HepG2 (cell line): Measurements from ENCODE around the gene RFX2. TPM values are rescaled to one million over a fixed set of nuclear protein-coding genes. Genes with fewer than 3 reads are reported as not detected.

Experiments used
- ATAC-seq: fragments of 200-7000 bp; cut with Tn5 transposase; 3 replicates; pipeline ENCODE4 v1.9.1; 2020; ENCODE audit warnings: mild to moderate bottlenecking, moderate library complexity
- BruUV-seq: library from RNA; stranded (reverse); fragments of 400-500 nt; replicated peaks from 2 replicates; lab custom pipeline; 2021; lab: Mats Ljungman, UMichigan
- CTCF ChIA-PET: fragments of 300-600 bp; formaldehyde crosslinking; extraction: SDS; loops from one replicate; lab custom pipeline; 2021; ENCODE audit warnings: low total read pairs, inconsistent platforms, low intra/inter-chr PET ratio; lab: Yijun Ruan, JAX
- POLR2A ChIA-PET: fragments of 350-600 bp; sonication (Branson Sonifier 250); formaldehyde crosslinking; loops from one replicate; lab custom pipeline; 2020; ENCODE audit warnings: antibody characterized with exemption, inconsistent platforms; lab: Yijun Ruan, JAX
- DNase-seq: peaks from one replicate; pipeline ENCODE4 v3.0.0-alpha.2; 2015; ENCODE audit warnings: low spot score
- FAIRE-seq: peaks from 3 replicates; lab custom pipeline; 2011; peaks lifted over from hg19 to GRCh38; lab: Jason Lieb, UNC
- H2AFZ ChIP-seq: one replicate; pipeline ENCODE4 v1.6.1; 2011; ENCODE audit warnings: low read length, inconsistent platforms
- H3K27ac ChIP-seq: fragments of 300-600 bp; 3 replicates; pipeline ENCODE4 v1.8.0; 2011; ENCODE audit warnings: mixed run types, mild to moderate bottlenecking, mixed read lengths, low read length, inconsistent platforms; ENCODE audit not compliant: insufficient read depth; ENCODE audit errors: extremely low read length
- H3K27me3 ChIP-seq, 2 experiments: fragments of 200-600 bp in 1 of 2; 2 replicates in 1 of 2; 3 replicates in 1 of 2; pipeline versions ENCODE4 v1.6.0 to v1.8.0; 2011; ENCODE audit warnings: low read length in 2 of 2, mild to moderate bottlenecking in 2 of 2, moderate library complexity in 2 of 2, inconsistent platforms in 1 of 2; ENCODE audit not compliant: insufficient read depth in 2 of 2, control insufficient read depth in 1 of 2
- H3K36me3 ChIP-seq, 2 experiments: fragments of 200-600 bp in 1 of 2; replicated peaks in 1 of 2; 2 replicates in 1 of 2; 3 replicates in 1 of 2; pipeline versions ENCODE4 v1.5.1 to v1.8.0; 2011; ENCODE audit warnings: low read length in 2 of 2, inconsistent platforms in 1 of 2; ENCODE audit not compliant: insufficient read depth in 2 of 2, control insufficient read depth in 1 of 2
- H3K4me1 ChIP-seq: 2 replicates; pipeline ENCODE4 v1.5.1; 2012; ENCODE audit warnings: low read length, inconsistent platforms; ENCODE audit not compliant: insufficient read depth
- H3K4me2 ChIP-seq: 2 replicates; pipeline ENCODE4 v1.6.0; 2011; ENCODE audit warnings: low read depth, low read length, inconsistent platforms
- H3K4me3 ChIP-seq, 3 experiments: fragments of 200-600 bp in 1 of 3; sonication (generic), shearing (Covaris generic) in 1 of 3; replicated peaks in 1 of 3; 2 replicates each; pipeline ENCODE4 v1.5.1; 2011 to 2016; ENCODE audit warnings: low read length in 3 of 3, inconsistent platforms in 2 of 3, low read depth in 2 of 3, mild to moderate bottlenecking in 2 of 3, control low read depth in 1 of 3, mixed read lengths in 1 of 3; ENCODE audit not compliant: insufficient read depth in 1 of 3
- H3K79me2 ChIP-seq: one replicate; pipeline ENCODE4 v1.6.1; 2011; ENCODE audit warnings: low read length, inconsistent platforms; ENCODE audit not compliant: insufficient read depth
- H3K9ac ChIP-seq: 2 replicates; pipeline ENCODE4 v1.6.0; 2011; ENCODE audit warnings: mild to moderate bottlenecking, low read depth, low read length, inconsistent platforms; ENCODE audit not compliant: insufficient read depth
- H3K9me3 ChIP-seq: 2 replicates; pipeline ENCODE4 v1.5.1; 2012; ENCODE audit warnings: mild to moderate bottlenecking, low read length
- H4K20me1 ChIP-seq: 2 replicates; pipeline ENCODE4 v1.6.0; 2011; ENCODE audit warnings: inconsistent platforms, mild to moderate bottlenecking, low read length, moderate library complexity; ENCODE audit not compliant: insufficient read depth
- CBFB ChIP-seq: sonication (generic); formaldehyde crosslinking; IDR thresholded peaks from 2 replicates; pipeline ENCODE4 v1.4.0; 2020; ENCODE audit warnings: missing genetic modification reagents
- CENPT ChIP-seq: sonication (generic); formaldehyde crosslinking; IDR thresholded peaks from 2 replicates; pipeline ENCODE4 v1.8.0; 2022; ENCODE audit warnings: low read depth, mild to moderate bottlenecking, moderate library complexity, missing genetic modification reagents
- GATAD1 ChIP-seq: IDR thresholded peaks from 2 replicates; pipeline ENCODE4 v1.6.1; 2016; ENCODE audit warnings: missing genetic modification reagents, missing compliant biosample characterization
- KLF11 ChIP-seq: IDR thresholded peaks from 2 replicates; pipeline ENCODE4 v1.6.1; 2016; ENCODE audit warnings: missing compliant biosample characterization
- MXD4 ChIP-seq: IDR thresholded peaks from 2 replicates; pipeline ENCODE4 v1.6.1; 2016; ENCODE audit warnings: mild to moderate bottlenecking, missing biosample characterization, missing genetic modification reagents
- NCOA1 ChIP-seq: sonication (generic); formaldehyde crosslinking; IDR thresholded peaks from 2 replicates; pipeline ENCODE4 v1.9.0; 2021; ENCODE audit warnings: missing genetic modification reagents
- ZC3H4 ChIP-seq: sonication (generic); formaldehyde crosslinking; IDR thresholded peaks from 2 replicates; pipeline ENCODE4 v1.4.0; 2020; ENCODE audit warnings: missing genetic modification reagents, borderline replicate concordance
- ZNF615 ChIP-seq: sonication (generic); formaldehyde crosslinking; IDR thresholded peaks from 2 replicates; pipeline ENCODE4 v1.5.0; 2020; ENCODE audit warnings: mild to moderate bottlenecking, missing genetic modification reagents, borderline replicate concordance
- WGBS: methylation state at CpG from one replicate; pipeline ENCODE4 v1.1.6; 2017; ENCODE audit warnings: low lambda C conversion rate; 5-methylcytosine and 5-hydroxymethylcytosine counted together
- in situ Hi-C: cut with HindIII; loops from 2 replicates; pipeline ENCODE4 v1.10.0; 2017; ENCODE audit warnings: low pct_unique_long_range_greater_than_20kb; ENCODE audit not compliant: extremely low pct_ligation_motif_present
- intact Hi-C: fragments of 100-400 bp; cut with micrococcal nuclease; formaldehyde crosslinking; loops from one replicate; pipeline ENCODE4 v1.10.0; 2022; ENCODE audit not compliant: unreplicated experiment
- polyA plus RNA-seq, 8 experiments: library from polyadenylated mRNA; depleted of rRNA in 3 of 8; stranded (reverse) in 7 of 8; unstranded in 1 of 8; fragments of >200 nt; fragmentation: Illumina TruSeq in 4 of 8; extraction: Trizol in 4 of 8; gene quantifications; 2 replicates each; pipeline versions ENCODE4 v1.2.1 to v1.2.3, GENCODE V29; 2011 to 2016; ENCODE audit warnings: low read depth in 4 of 8, missing spikeins in 1 of 8, mixed read lengths in 1 of 8; ENCODE audit not compliant: insufficient read depth in 1 of 8
- total RNA-seq, 5 experiments: library from RNA; depleted of rRNA; stranded (reverse); fragments of >200 nt; fragmentation: Illumina TruSeq; extraction: Trizol; gene quantifications; 2 replicates each; pipeline ENCODE4 v1.2.3, GENCODE V29; 2016; ENCODE audit warnings: low read depth in 1 of 5
- TF ChIP-seq, protein P1 (sequence below): sonication (generic); formaldehyde crosslinking; IDR thresholded peaks from 2 replicates; pipeline ENCODE4 v1.4.0; 2020; ENCODE audit warnings: missing genetic modification reagents

The RFX2 gene
- total and polyA plus RNA-seq, 2 of the 13 experiments (the other 11 are each of a cell fraction or from before 2014, with no cell fraction given) = 2.8 to 3.3 TPM

DNA sequence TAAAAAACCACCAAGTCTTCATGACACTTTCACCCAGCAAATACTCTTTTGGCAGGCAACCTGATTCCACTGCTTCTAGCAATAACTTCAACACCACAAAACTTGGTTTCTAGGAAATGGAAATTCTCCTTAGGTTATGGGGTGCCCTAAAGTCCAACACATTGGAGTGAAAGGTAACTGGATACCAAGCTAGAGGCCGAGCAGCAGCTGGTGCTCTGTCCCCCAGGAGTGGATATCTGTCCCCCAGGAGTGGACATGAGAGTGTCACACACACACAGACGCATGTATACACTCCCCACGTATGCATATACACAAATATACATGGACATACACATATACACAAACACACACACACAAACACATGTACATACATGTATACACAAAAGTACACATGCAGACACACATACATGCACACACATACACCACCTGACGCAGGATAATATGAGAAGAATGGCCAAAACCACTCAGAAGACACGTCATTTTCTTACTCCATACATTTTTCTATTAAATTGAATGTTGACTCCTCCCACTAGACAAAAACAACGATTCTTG is 50.8 kb downstream of the RFX2 start:
- Histone ChIP-seq H3K27me3 (peaks cover 0 to 3% of the 10 kb centered on the region in 2 experiments; a peak in 1 of 5 replicates), H3K27ac (no peak overlapping the region), H3K4me1 (peaks cover 30% of the 10 kb centered on the region), H3K9me3 (no peaks in the 10 kb centered on the region), H3K9ac (no peak overlapping the region), H3K4me2 (no peak overlapping the region), H3K79me2 (no peaks in the 10 kb centered on the region), H4K20me1 (no peaks in the 10 kb centered on the region), H2AFZ (no peak overlapping the region), H3K4me3 (no peak overlapping the region), H3K36me3 (no peaks in the 10 kb centered on the region)
- intact Hi-C loops (no loop called here), in situ Hi-C loops (no loop called here)
- TF ChIP-seq, protein P1, sequence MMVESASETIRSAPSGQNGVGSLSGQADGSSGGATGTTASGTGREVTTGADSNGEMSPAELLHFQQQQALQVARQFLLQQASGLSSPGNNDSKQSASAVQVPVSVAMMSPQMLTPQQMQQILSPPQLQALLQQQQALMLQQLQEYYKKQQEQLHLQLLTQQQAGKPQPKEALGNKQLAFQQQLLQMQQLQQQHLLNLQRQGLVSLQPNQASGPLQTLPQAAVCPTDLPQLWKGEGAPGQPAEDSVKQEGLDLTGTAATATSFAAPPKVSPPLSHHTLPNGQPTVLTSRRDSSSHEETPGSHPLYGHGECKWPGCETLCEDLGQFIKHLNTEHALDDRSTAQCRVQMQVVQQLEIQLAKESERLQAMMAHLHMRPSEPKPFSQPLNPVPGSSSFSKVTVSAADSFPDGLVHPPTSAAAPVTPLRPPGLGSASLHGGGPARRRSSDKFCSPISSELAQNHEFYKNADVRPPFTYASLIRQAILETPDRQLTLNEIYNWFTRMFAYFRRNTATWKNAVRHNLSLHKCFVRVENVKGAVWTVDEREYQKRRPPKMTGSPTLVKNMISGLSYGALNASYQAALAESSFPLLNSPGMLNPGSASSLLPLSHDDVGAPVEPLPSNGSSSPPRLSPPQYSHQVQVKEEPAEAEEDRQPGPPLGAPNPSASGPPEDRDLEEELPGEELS (CRISPR knock-in tag) = no peak
- TF ChIP-seq CBFB (CRISPR knock-in tag) (no peak), KLF11 (CRISPR knock-in tag) (no peak), NCOA1 (CRISPR knock-in tag) (no peak), MXD4 (CRISPR knock-in tag) (no peak), GATAD1 (CRISPR knock-in tag) (no peak), ZNF615 (no peak), CENPT (no peak), ZC3H4 (CRISPR knock-in tag) (no peak)
- ATAC-seq (no peak), DNase-seq (no peak), FAIRE-seq (no peak)
- BruUV-seq = no TSS peak
- 61% methylated on average over 6 of the region's 6 CpGs for WGBS
- CTCF ChIA-PET = no interaction called here
- POLR2A ChIA-PET = no interaction called here
